CD4-positive, CD25-positive, alpha-beta regulatory T cell (primary cell): ENCODE data around the gene CPXM1. TPM values are rescaled to one million over a fixed set of nuclear protein-coding genes. Genes with fewer than 3 reads are reported as not detected.

ENCODE experiments used
- ATAC-seq, 2 donors: fragments of 150-1000 bp; cut with Tn5 transposase; one replicate each; pipeline ENCODE4 v1.10.0; 2021; ENCODE audit warnings: low read depth in 2 of 2, moderate number of reproducible peaks in 2 of 2, moderate library complexity in 1 of 2
- DNase-seq, 3 donors: peaks; one replicate each; pipeline versions ENCODE4 v3.0.0 to v3.0.0-alpha.2; 2012 to 2022; ENCODE audit warnings: mixed read lengths in 1 of 3
- H3K27ac ChIP-seq: one replicate; pipeline ENCODE4 v1.7.0; 2013; ENCODE audit warnings: mild to moderate bottlenecking, low read length; ENCODE audit not compliant: insufficient read depth, poor library complexity, severe bottlenecking
- H3K27me3 ChIP-seq: one replicate; pipeline ENCODE4 v1.7.0; 2013; ENCODE audit warnings: low read length; ENCODE audit not compliant: control insufficient read depth, insufficient read depth
- H3K36me3 ChIP-seq: one replicate; pipeline ENCODE4 v1.7.0; 2013; ENCODE audit warnings: mild to moderate bottlenecking, low read length, moderate library complexity; ENCODE audit not compliant: control insufficient read depth, insufficient read depth
- H3K4me1 ChIP-seq: 2 replicates; pipeline ENCODE4 v1.7.0; 2013; ENCODE audit warnings: mild to moderate bottlenecking, low read length; ENCODE audit not compliant: insufficient read depth, control insufficient read depth, poor library complexity, severe bottlenecking
- H3K4me3 ChIP-seq: one replicate; pipeline ENCODE4 v1.7.0; 2013; ENCODE audit warnings: low read depth, mild to moderate bottlenecking, low read length, moderate library complexity
- H3K9me3 ChIP-seq, 2 experiments: 1 replicate in 1 of 2; 2 replicates in 1 of 2; pipeline ENCODE4 v1.7.0; 2013; ENCODE audit warnings: low read length in 2 of 2, mild to moderate bottlenecking in 1 of 2, moderate library complexity in 1 of 2; ENCODE audit not compliant: control insufficient read depth in 2 of 2
- H3K27ac Mint-ChIP-seq, 3 donors: one replicate each; pipeline ENCODE4 v1.8.0; 2020 to 2022; ENCODE audit warnings: mild to moderate bottlenecking in 3 of 3, mixed read lengths in 3 of 3, moderate library complexity in 2 of 3
- H3K27me3 Mint-ChIP-seq: one replicate; pipeline ENCODE4 v1.8.0; 2022; ENCODE audit warnings: mild to moderate bottlenecking, mixed read lengths
- H3K36me3 Mint-ChIP-seq: one replicate; pipeline ENCODE4 v1.8.0; 2020; ENCODE audit warnings: mixed read lengths
- H3K4me1 Mint-ChIP-seq, 4 donors: one replicate each; pipeline ENCODE4 v1.8.0; 2020 to 2022; ENCODE audit warnings: mixed read lengths in 4 of 4, mild to moderate bottlenecking in 1 of 4
- H3K4me3 Mint-ChIP-seq, 4 donors: one replicate each; pipeline ENCODE4 v1.8.0; 2020 to 2022; ENCODE audit warnings: mild to moderate bottlenecking in 4 of 4, mixed read lengths in 4 of 4, moderate library complexity in 3 of 4
- H3K9me3 Mint-ChIP-seq, 7 donors: one replicate each; pipeline ENCODE4 v1.8.0; 2020 to 2022; ENCODE audit warnings: mixed read lengths in 7 of 7, mild to moderate bottlenecking in 3 of 7, moderate library complexity in 2 of 7
- polyA plus RNA-seq, 4 donors: library from polyadenylated mRNA; unstranded; fragments of 300-500 nt; fragmentation: Illumina TruSeq; gene quantifications; one replicate each; pipeline ENCODE4 v1.2.3, GENCODE V29; 2021
- total RNA-seq: library from RNA; stranded (reverse); gene quantifications from one replicate; pipeline ENCODE4 v1.2.3, GENCODE V29; 2022

The CPXM1 gene
- total and polyA plus RNA-seq, 5 donors from 2014 or later: 0.10 to 1.2 TPM; not detected in 3

DNA sequence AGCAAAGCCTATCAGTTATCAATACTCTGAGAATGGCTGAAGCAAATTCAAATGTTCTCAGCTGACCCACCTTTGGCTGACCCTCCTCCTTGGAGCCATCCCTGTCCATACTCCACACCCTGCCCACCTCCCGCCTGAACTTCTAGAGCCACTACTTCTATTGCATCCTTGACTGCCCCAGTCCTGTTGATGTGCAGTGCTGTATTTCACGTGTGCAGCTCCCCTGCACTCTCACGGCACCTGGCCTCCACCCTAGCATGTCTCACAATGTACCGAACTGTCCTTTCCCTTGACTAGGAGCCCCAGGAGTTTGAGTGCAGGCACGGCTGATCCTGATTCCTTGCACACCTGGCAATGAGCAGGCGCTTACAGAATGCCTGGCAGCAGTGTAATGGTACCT, 7.0 kb downstream of the CPXM1 start:
- no peaks in the 10 kb centered on the region for H3K36me3 Mint-ChIP-seq
- H3K36me3 ChIP-seq: no peaks in the 10 kb centered on the region
- H3K9me3 ChIP-seq: no peaks in the 10 kb centered on the region
- peaks cover 0 to 6% (median under 1%) of the 10 kb centered on the region in 4 donors for H3K4me1 Mint-ChIP-seq
- H3K27me3 ChIP-seq: peaks cover 8% of the 10 kb centered on the region
- H3K27ac Mint-ChIP-seq: peak overlapping the region in 1 of 3 donors; percentile 52
- no peak for DNase-seq
- H3K4me3 Mint-ChIP-seq: no peak overlapping the region
- no peak overlapping the region for H3K27ac ChIP-seq
- no peak overlapping the region for H3K4me3 ChIP-seq
- ATAC-seq: no peak
- no peaks in the 10 kb centered on the region for H3K4me1 ChIP-seq
- no peaks in the 10 kb centered on the region for H3K9me3 Mint-ChIP-seq
- peaks cover 44% of the 10 kb centered on the region for H3K27me3 Mint-ChIP-seq

DNA sequence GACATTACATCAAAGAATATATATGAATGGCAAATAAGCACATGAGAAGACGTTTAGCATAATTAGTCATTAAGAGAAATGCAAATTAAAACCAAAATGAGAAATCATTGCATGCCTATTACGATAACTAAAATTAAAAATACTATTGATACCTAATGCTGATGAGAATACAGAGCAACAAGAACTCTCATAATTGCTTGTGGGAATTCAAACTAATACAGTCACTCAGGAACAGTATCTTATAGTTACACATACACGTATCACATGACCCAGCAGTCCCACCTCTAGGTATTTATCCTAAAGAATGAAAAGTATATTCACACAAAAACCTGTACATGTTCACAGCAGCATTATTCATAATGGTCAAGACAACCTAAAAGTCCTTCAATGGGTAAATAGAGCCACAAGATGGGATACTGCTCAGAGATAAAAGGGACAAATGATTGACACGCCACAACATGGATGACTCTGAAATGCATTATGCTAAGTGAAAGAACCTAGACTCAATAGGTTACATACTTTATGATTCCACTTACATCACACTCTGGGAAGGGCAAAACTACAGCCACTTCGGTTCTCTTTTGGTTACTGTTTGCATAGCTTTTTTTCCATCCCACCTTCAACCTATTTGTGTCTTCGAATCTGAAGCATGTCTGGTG, 16.4 kb downstream of the CPXM1 start:
- peaks cover 0 to 6% (median 1%) of the 10 kb centered on the region in 7 donors for H3K9me3 Mint-ChIP-seq
- no peak for ATAC-seq
- peaks cover 0 to 4% (median 0%) of the 10 kb centered on the region in 4 donors for H3K4me1 Mint-ChIP-seq
- H3K4me3 ChIP-seq: no peak overlapping the region
- no peaks in the 10 kb centered on the region for H3K36me3 ChIP-seq
- H3K27ac Mint-ChIP-seq: no peak overlapping the region
- H3K36me3 Mint-ChIP-seq: no peaks in the 10 kb centered on the region
- no peak overlapping the region for H3K27ac ChIP-seq
- no peak for DNase-seq
- H3K27me3 Mint-ChIP-seq: peaks cover 46% of the 10 kb centered on the region
- no peaks in the 10 kb centered on the region for H3K4me1 ChIP-seq
- peaks cover 5% of the 10 kb centered on the region for H3K27me3 ChIP-seq
- no peaks in the 10 kb centered on the region for H3K9me3 ChIP-seq
- no peak overlapping the region for H3K4me3 Mint-ChIP-seq

DNA sequence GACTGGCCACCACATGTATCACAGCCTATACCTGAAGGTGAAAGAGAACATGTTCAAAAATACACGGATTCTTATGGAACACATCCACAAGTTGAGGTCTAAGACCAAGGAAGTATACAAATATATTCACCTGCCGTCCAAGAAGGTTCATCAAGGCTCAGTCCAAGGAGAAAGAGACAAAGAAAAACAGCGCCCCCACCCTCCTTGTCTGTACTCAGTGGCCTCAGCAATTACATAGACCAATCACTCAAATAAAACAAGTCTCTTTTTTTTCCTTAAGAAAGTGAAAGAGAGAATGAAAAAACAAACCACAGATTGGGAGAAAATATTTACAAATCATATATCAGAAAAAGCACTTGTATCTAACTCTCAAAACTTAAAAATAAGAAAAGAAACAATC, 19.5 kb downstream of the CPXM1 start:
- Histone ChIP-seq H3K4me1 (no peaks in the 10 kb centered on the region), H3K36me3 (no peaks in the 10 kb centered on the region), H3K27me3 (peaks cover 5% of the 10 kb centered on the region), H3K9me3 (no peaks in the 10 kb centered on the region), H3K27ac (no peak overlapping the region), H3K4me3 (no peak overlapping the region)
- H3K4me3 Mint-ChIP-seq: no peak overlapping the region
- DNase-seq (no peak), ATAC-seq (no peak)
- H3K4me1 Mint-ChIP-seq: peaks cover 0 to 4% (median 0%) of the 10 kb centered on the region in 4 donors
- no peaks in the 10 kb centered on the region for H3K36me3 Mint-ChIP-seq
- H3K27ac Mint-ChIP-seq: no peak overlapping the region
- peaks cover 44% of the 10 kb centered on the region for H3K27me3 Mint-ChIP-seq
- H3K9me3 Mint-ChIP-seq: peaks cover 0 to 4% (median 0%) of the 10 kb centered on the region in 7 donors

DNA sequence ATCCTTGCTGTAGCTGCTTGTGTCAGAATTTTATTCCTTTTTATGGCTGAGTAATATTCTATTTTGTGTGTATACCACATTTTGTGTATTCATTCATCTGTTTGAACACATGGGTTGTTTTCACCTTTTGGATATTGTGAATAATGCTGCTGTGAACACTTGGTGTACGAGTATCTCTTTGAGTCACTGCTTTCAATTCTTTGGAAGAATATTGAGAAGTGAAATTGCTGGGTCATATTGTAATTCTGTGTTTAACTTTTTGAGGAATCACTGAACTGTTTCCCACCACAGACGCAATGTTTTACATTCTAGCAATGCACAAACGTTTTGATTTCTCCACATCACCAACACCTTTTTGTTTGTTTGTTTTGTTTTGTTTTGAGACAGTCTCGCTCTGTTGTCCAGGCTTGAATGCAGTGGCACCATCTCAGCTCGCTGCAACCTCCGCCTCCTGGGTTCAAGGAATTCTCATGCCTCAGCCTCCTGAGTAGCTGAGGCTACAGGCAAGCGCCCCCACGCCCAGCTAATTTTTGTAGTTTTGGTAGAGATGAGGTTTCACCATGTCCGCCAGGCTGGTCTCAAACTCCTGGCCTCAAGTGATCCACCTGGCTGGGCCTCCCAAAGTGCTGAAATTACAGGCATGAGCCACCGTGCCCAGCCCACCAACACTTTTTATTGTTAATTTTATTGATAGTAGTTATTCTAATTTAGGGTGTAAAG, 21.7 kb downstream of the CPXM1 start:
- no peaks in the 10 kb centered on the region for H3K4me1 Mint-ChIP-seq
- ATAC-seq: no peak
- peaks cover 0 to 4% (median 0%) of the 10 kb centered on the region in 7 donors for H3K9me3 Mint-ChIP-seq
- no peaks in the 10 kb centered on the region for H3K36me3 Mint-ChIP-seq
- DNase-seq: no peak
- peaks cover 36% of the 10 kb centered on the region for H3K27me3 Mint-ChIP-seq
- Histone ChIP-seq H3K4me1 (no peaks in the 10 kb centered on the region), H3K9me3 (no peaks in the 10 kb centered on the region), H3K36me3 (no peaks in the 10 kb centered on the region), H3K27ac (no peak overlapping the region), H3K27me3 (peaks cover 7% of the 10 kb centered on the region), H3K4me3 (no peak overlapping the region)
- H3K27ac Mint-ChIP-seq: no peak overlapping the region
- no peak overlapping the region for H3K4me3 Mint-ChIP-seq

DNA sequence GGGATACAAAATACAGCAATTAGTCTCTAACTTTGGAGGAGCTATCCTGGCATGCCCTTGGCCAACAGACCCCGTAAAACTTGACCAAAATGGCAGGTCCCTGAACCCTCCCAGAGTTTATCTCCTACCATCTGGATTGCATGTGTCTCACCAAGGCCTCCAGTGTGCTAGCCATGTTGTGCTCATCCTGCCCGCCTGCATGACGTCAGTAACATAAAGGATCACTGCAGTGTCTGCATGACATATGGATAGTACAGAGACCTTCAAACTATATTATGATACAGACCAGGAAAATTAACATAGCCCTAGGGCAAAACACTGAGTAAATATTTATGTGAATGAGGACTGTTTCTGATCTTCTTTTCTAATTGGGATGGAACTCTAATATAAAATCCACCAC, 25.3 kb downstream of the CPXM1 start:
- H3K27me3 ChIP-seq: peaks cover 2% of the 10 kb centered on the region
- Mint-ChIP-seq H3K27ac (no peak overlapping the region), H3K9me3 (peaks cover 0 to 4% (median 1%) of the 10 kb centered on the region in 7 donors), H3K4me1 (no peaks in the 10 kb centered on the region), H3K27me3 (peaks cover 37% of the 10 kb centered on the region), H3K36me3 (no peaks in the 10 kb centered on the region), H3K4me3 (no peak overlapping the region)
- H3K4me3 ChIP-seq: no peak overlapping the region
- no peaks in the 10 kb centered on the region for H3K36me3 ChIP-seq
- DNase-seq (no peak), ATAC-seq (no peak)
- no peaks in the 10 kb centered on the region for H3K4me1 ChIP-seq
- no peaks in the 10 kb centered on the region for H3K9me3 ChIP-seq
- no peak overlapping the region for H3K27ac ChIP-seq

DNA sequence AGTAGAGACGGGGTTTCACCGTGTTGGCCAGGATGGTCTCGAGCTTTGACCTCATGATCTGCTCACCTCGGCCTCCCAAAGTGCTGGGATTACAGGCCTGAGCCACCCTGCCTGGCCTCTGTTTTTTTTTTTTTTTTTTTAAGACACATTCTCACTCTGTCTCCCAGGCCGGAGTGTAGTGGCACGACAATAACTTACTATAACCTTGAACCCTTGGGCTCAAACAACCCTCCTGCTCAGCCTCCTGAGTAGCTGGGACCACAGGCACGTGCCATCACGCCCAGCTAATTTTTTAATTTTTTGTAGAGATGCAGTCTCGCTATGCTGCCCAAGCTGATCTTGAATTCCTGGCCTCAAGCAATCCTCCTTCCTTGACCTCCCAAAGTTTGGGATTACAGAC, 26.6 kb downstream of the CPXM1 start:
- no peak overlapping the region for H3K4me3 Mint-ChIP-seq
- no peak for ATAC-seq
- H3K4me3 ChIP-seq: no peak overlapping the region

DNA sequence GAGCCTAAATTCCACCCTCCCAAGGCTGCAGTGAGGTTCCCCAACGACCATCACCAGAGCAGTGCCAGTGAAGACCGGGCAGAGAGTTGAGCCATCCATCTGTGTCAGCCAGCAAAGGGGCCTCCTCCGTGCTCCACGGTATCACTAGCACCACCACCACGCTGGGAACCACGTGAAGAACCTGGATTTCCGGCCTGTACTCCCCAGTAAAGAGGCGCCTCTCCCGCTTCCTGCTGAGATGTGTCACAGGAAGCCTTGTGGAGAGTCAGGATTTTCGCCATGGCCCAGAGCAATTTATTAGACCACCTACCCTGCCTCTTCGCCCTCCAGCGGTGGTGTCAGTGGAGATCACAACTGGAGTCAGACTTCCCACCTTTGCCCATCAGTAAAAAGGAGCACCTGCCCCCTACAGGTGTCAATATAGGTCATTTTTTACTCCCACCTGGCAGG, 28.8 kb downstream of the CPXM1 start:
- peaks cover 2% of the 10 kb centered on the region for H3K27me3 ChIP-seq
- H3K36me3 ChIP-seq: no peaks in the 10 kb centered on the region
- H3K4me3 ChIP-seq: no peak overlapping the region
- DNase-seq (no peak), ATAC-seq (no peak)
- H3K27ac ChIP-seq: no peak overlapping the region
- no peaks in the 10 kb centered on the region for H3K36me3 Mint-ChIP-seq
- H3K4me3 Mint-ChIP-seq: no peak overlapping the region
- H3K27ac Mint-ChIP-seq: no peak overlapping the region
- no peaks in the 10 kb centered on the region for H3K4me1 Mint-ChIP-seq
- H3K9me3 Mint-ChIP-seq: peaks cover 0 to 3% (median 0%) of the 10 kb centered on the region in 7 donors
- H3K9me3 ChIP-seq: no peaks in the 10 kb centered on the region
- H3K27me3 Mint-ChIP-seq: peaks cover 48% of the 10 kb centered on the region
- H3K4me1 ChIP-seq: no peaks in the 10 kb centered on the region

More for the DNA sequence above, 26.6 kb downstream of the CPXM1 start:
- no peaks in the 10 kb centered on the region for H3K9me3 ChIP-seq
- H3K4me1 ChIP-seq: no peaks in the 10 kb centered on the region
- H3K36me3 Mint-ChIP-seq: no peaks in the 10 kb centered on the region
- no peaks in the 10 kb centered on the region for H3K36me3 ChIP-seq
- H3K9me3 Mint-ChIP-seq: peaks cover 0 to 4% (median 0%) of the 10 kb centered on the region in 7 donors
- no peak overlapping the region for H3K27ac ChIP-seq
- H3K4me1 Mint-ChIP-seq: no peaks in the 10 kb centered on the region
- H3K27ac Mint-ChIP-seq: no peak overlapping the region
- peaks cover 2% of the 10 kb centered on the region for H3K27me3 ChIP-seq
- peaks cover 41% of the 10 kb centered on the region for H3K27me3 Mint-ChIP-seq
- DNase-seq: no peak
